Transverse colon (tissue), 4 donors: ENCODE measurements around the gene GRM8.

Experiments
- POLR2A ChIP-seq: fragments of 450-650 bp; IDR thresholded peaks from one replicate; pipeline ENCODE4 v1.6.1; 2016; ENCODE audit warnings: antibody characterized with exemption, mild to moderate bottlenecking, moderate library complexity
- POLR2AphosphoS5 ChIP-seq, 3 donors: sonication (generic); formaldehyde crosslinking; IDR thresholded peaks; one replicate each; pipeline ENCODE4 v1.6.1; 2016; ENCODE audit warnings: antibody characterized with exemption in 3 of 3
- TF ChIP-seq, protein P1 (sequence below), 5 experiments: fragments of 200-600 bp in 3 of 5; fragments of 450-650 bp in 2 of 5; sonication (generic) in 3 of 5; IDR thresholded peaks; 1 replicate in 2 of 5; 2 replicates in 3 of 5; pipeline ENCODE4 v1.5.1; 2016 to 2017; ENCODE audit warnings: antibody characterized with exemption in 5 of 5, inconsistent platforms in 3 of 5, mild to moderate bottlenecking in 2 of 5, moderate library complexity in 1 of 5

DNA sequence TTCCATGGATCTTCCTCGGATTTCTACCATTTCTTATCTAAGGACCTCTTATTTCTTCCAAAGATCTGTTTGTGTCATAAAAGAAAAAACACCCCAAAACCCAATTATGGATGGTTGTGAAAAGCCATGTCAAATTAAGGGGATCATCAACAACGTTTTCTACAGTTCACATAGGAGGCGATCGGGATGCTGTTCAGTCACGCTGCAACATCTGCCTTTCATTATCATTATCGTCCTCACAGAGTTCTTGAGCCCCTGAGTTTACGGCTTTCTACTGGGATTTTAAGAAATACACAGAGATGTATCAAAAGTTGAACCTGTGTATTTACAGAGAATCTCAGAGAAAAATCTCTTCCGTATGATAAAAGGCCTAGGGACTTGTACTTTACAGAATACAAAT, 101.4 kb downstream of the GRM8 start:
- TF ChIP-seq, protein P1, sequence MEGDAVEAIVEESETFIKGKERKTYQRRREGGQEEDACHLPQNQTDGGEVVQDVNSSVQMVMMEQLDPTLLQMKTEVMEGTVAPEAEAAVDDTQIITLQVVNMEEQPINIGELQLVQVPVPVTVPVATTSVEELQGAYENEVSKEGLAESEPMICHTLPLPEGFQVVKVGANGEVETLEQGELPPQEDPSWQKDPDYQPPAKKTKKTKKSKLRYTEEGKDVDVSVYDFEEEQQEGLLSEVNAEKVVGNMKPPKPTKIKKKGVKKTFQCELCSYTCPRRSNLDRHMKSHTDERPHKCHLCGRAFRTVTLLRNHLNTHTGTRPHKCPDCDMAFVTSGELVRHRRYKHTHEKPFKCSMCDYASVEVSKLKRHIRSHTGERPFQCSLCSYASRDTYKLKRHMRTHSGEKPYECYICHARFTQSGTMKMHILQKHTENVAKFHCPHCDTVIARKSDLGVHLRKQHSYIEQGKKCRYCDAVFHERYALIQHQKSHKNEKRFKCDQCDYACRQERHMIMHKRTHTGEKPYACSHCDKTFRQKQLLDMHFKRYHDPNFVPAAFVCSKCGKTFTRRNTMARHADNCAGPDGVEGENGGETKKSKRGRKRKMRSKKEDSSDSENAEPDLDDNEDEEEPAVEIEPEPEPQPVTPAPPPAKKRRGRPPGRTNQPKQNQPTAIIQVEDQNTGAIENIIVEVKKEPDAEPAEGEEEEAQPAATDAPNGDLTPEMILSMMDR (IDR thresholded peaks at IDR 0.05): no peak
- TF ChIP-seq POLR2AphosphoS5 (IDR thresholded peaks at IDR 0.05): no peak
- no peak for TF ChIP-seq POLR2A
